Suppressor macrophage (primary cell): ENCODE results near the gene DHTKD1.
"Not testable (repeated sequence)": the region's sequence is repeated elsewhere in the genome, so short reads cannot be mapped to it uniquely, and the experiment has no call there.

Experiments used
- DNase-seq, 4 experiments: peaks; one replicate each; pipeline ENCODE4 v3.0.0-alpha.2; 2020 to 2022

Gene DHTKD1

DNA sequence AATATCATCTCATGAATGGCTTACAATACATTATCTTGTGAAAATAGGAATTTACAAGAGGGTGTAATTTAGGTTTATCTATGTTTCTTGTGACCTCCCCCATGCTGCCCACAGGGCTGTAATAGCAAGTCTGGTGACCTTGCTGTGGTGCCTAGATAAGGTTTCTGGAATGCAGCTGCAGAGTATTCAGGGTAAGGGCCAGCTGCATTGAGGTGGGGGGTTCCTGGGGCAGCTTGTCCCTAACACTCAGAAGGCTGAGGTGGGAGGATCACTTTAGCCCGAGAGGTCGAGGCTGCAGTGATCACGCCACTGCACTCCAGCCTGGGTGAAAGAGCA lies 5.3 kb upstream of the DHTKD1 start:
- no peak for DNase-seq

DNA sequence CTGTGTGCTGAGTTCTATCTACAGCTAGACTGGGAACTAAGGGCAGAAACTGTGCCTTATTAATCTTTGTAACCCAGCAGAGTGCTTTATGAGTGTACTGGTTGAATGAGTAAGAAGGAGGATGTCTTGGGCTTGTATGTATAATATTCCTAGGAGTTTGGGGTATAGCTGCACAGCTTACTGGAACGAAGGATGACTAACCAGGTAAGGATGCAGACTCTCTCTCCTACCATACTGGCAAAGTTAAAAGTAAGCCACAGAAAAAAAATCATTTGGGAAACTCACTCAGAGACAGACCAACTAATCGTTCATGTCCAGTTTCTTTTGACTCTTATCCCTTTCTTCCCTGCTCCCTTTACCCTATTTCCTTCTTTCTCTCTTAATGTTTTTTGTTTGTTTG lies 1.4 kb upstream of the DHTKD1 start:
- no peak for DNase-seq

DNA sequence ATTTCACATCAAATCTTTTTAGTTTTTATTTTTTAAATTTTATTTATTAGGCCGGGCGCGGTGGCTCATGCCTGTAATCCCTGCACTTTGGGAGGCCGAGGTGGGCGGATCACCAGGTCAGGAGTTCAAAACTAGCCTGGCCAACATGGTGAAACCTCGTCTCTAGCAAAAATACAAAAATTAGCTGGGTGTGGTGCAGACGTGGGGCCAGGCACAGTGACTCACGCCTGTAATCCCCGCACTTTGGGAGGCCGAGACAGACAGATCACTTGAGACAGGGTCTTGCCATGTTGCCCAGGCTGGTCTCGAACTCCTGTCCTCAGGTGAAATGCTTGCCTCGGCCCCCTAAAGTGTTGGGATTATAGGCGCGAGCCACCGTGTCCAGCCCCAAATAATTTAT lies 2.7 kb downstream of the DHTKD1 start:
- not testable (repeated sequence) for DNase-seq

DNA sequence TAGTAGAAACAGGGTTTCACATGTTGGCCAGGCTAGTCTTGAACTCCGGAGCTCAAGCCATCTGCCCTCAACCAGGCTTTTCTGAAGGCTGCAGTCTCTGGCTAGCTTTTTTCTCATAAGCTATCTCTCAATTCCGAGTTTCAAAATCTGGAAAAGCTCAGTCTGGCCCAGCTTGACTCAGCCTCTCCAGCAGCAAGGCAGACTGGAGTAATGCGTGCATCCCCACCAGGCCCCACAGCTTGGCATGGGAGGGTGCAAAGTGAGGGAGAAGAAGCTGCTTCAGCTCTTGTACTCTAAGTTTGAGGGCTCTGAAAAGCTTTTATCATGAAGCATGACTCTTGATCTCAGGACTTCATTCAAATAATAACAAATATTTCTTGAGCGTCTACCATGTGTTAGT lies 4.8 kb downstream of the DHTKD1 start:
- DNase-seq: no peak

DNA sequence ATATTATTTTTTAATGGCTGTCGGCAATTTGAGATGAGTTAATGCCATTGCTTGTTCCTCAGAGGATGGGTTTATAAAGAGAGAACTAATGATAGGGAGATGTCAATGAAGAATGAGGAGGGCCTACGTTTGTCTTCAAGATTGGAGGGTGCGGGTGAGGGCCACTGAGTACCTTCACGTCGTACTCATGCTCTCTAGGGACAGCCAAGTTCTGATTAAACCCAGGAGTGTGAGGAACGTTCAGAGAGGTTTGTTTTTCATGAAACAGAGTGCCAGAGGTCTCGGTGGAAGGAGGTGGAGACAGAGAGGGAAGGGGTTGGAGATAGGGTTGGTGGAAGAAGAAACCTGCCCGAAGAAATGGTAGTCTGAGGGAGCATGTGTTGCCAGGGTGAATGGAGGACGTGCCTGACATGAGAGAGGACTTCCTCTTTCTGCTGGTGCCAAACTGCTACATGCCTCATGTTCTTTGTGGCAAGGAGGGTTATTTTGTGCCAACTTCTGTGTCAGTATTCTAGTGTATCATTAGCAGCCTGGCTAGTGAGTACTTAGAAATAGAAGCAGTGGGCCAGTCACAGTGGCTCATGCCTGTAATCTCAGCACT lies 8.9 kb downstream of the DHTKD1 start:
- peak; percentile 43 to 64 (median 54) for DNase-seq

DNA sequence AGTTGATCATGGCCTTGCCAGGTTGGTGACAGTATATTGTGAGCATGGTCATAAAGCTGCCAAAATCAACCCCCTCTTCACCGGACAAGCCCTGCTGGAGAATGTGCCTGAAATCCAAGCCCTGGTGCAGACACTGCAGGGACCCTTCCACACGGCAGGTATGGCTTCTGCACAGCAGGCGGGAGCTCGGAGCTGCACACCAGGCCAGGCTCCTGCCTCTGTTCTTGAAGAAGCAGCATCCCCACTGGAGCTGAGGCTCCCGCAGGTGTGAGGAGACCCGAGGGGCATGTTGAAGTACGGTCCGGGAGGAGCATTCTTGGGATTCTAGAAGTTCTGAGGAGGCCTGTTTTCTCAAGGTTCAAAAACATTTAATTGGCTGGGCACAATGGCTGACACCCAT lies 12.7 kb downstream of the DHTKD1 start:
- no peak for DNase-seq

DNA sequence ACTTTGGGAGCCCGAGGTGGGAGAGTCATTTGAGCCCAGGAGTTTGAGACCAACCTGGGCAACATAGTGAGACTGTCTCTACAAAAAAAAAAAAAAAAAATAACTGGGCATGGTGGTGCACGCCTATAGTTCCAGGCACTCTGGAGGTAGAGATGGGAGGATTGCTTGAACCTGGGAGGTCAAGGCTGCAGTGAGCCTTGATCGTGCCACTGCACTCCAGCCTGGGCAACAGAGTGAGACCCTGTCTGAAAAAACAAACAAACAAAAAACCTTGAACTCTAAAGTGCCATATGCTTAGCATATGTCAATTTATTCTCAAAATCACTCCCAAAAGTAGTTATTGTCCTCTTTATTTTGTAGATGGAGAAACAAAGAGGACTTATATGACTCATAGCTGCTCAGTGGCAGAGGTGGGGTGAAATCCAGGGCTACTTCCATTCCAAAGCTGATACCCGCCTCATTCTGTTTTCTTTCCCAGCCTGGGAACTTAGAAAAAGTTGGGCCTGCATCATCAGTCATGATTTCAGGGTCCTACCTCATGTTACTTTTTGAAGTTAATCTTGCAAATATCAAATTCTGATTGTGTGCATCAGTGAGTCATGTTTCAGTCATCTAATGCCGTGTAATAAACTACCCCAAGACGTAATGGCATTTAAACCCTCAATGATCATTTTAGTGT lies 13.3 kb downstream of the DHTKD1 start:
- DNase-seq: no peak

DNA sequence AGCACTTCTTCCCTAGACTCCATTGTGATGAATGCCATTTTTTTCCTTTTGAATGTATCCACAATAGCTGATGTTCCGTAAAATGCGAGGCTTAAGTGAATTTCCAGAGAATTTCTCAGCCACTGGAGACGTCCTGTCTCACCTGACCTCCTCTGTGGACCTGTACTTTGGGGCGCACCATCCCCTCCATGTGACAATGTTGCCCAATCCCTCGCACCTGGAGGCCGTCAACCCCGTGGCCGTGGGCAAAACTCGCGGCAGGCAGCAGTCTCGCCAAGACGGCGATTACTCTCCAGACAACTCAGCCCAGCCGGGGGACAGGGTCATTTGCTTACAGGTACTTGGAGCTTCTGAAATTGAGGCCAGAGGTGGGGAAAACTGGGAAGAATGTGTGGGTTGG lies 20.2 kb downstream of the DHTKD1 start:
- no peak for DNase-seq

DNA sequence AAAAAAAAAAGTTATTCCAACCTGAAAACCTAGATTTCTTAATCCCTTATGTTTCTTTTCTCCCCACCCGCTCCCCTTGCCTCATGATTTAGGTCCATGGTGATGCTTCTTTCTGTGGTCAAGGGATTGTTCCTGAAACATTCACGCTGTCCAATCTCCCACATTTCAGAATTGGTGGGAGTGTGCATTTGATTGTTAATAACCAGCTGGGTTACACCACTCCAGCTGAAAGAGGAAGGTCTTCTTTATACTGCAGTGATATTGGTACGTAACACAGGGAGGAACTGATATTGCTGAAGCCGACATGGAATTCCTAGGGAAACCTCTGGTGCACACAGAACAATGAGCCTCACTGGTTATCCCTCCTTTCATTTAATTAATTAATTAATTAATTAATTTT lies 22.7 kb downstream of the DHTKD1 start:
- DNase-seq: peak; percentile 27 to 69 (median 48)

DNA sequence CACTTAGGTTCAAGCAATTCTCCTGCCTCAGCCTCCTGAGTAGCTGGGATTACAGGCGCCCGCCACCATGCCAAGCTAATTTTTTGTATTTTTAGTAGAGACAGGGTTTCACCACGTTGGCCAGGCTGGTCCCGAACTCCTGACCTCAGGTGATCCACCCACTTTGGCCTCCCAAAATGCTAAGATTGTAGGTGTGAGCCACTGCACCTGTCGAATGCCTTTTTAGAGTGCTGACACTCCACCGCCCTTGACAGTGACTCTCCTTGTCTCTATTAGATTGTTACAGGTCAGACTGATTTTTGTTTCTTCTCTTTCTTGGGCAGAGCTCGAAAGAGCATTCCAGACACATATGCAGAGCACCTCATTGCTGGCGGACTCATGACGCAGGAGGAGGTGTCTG lies 28.6 kb downstream of the DHTKD1 start:
- not testable (repeated sequence) for DNase-seq

DNA sequence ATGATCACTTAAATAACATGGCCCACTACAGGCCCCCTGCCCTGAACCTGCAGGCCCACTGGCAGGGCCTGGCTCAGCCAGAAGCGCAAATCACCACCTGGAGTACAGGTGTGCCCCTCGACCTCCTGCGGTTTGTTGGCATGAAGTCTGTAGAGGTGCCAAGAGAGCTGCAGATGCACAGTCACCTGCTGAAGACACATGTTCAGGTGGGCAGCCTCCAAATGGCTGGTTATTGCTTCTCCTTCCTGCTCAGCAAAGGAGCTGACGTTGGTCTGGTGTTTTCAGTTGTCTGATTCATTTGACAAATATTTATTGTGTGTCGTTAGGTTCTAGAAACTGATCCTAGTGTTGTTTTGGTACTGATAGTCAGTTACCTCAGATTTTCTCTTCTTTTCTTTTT lies 29.0 kb downstream of the DHTKD1 start:
- DNase-seq: no peak

DNA sequence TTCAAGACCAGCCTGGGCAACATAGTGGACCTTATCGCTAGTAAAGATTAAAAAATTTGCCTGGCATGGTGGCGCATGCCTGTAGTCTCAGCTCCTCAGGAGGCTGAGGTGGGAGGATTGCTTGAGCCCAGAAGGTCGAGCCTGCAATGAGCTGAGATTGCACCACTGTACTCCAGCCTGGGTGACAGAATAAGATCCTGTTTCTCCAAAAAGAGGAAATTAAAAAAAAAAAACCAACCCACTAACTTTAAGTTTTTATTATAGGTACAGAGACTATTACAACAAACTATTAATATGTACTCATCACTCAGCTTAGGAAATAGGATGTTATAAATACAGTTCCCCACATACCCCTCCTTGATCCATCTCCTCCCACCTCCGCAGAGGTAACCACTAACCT lies 30.2 kb downstream of the DHTKD1 start:
- peak in 3 of 4 experiments; percentile 26 to 63 (median 55) for DNase-seq

DNA sequence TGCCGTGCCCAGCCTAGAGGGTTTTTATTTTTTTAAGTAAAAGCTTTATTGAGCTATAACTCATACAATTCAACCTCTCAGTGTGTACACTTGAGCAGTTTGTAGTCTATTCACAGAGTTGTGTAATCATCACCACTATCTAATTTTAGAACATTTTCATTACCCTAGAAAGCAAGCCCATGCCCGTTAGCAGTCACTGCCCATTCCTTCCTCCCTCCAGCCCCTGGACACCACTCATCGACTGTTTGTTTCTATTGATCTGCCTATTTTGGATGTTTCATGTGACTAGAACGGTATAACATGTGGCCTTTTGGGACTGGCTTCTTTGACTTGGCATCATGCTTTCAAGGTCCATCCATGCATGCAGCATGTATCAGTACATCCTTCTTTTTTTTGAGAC lies 35.0 kb downstream of the DHTKD1 start:
- peak; percentile 27 to 69 (median 48) for DNase-seq

DNA sequence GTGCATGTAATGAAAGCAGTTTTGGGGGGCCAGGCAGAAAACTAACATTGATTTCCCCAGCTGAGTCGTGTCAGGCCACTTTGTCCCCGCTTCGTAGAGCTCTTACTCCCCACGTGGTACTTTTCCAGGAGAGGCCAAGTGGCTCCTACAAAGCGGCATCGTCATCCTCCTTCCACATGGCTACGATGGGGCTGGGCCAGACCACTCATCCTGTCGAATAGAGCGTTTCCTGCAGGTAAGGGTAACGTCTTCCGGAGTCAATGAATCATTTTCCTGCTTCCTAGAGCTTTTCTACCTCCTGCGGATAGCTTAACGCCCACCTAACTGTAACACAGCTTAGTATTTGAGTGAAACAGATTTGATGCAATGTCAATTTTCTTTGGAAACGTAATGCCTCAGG lies 39.0 kb downstream of the DHTKD1 start:
- no peak for DNase-seq

DNA sequence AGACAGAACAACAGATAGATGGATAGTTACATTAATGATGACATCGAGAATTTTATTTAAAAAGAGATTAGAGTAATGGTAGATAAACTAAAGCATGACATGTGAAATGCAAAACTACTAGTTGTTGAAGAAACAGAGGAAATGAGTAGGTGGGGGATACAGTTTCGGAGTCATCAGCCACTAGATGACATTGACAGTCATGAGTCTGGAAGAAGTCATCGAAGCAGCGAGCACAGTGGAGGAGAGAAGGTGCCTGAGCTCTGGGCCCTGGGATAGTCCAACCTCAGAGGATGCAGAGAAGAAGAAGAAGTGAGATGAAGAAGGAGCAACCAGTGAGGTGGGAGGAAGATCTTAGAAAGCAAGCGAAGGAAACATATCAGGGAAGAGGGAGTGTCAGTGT lies 40.5 kb downstream of the DHTKD1 start:
- peak; percentile 42 to 68 (median 49) for DNase-seq

DNA sequence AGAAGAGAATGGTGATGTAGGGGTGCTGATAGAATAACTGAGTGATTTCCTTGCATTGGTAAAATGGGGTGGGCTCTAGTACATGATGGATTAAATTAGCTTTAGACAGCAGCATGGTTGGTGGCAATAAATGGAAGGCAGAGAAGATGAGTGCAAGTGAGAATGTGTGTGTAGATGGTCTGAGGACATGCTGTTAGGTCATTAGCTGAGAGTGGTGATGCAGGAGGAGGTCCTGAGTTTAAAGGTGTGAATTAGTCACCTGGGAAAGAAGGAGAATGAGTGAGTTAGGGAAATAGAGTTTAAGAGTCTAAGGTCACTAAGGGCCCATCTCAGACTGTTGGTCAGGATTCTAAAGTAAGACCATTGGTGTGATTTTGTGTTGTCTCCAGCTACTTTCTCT lies 42.8 kb downstream of the DHTKD1 start:
- DNase-seq: no peak

DNA sequence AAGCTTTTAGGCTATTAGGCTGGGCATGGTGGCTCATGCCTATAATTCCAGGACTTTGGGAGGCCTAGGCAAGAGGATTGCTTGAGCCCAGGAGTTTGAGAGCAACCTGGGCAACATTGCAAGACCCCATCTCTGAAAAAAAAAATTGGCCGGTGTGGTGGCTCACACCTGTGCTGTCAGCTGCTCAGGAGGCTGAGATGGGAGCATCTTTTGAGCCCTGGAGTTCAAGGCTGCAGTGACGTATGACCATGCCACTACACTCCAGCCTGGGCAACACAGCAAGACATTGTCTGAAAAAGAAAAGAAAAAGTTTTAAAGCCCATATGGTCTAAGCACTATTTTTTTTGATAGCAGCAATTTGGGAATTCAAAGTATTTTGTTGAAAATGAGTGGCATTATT lies 44.9 kb downstream of the DHTKD1 start:
- DNase-seq: no peak

DNA sequence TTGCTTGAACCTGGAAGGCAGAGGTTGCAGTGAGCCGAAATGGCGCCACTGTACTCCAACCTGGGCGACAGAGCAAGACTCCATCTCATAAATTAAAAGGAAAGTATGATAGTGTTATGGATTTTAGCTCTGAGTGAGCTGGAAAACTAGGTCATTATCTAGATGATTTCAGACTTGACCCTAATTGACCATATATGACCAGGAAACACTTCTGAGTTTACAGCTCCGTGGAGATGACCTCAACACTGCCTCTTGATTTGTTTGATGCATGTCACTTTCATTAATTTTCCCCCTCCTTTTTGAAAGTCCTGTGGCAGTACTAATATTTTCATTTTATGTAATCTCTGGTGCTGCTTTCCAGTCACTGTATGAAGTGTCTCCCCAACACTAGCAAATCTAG lies 52.9 kb downstream of the DHTKD1 start:
- DNase-seq: no peak

DNA sequence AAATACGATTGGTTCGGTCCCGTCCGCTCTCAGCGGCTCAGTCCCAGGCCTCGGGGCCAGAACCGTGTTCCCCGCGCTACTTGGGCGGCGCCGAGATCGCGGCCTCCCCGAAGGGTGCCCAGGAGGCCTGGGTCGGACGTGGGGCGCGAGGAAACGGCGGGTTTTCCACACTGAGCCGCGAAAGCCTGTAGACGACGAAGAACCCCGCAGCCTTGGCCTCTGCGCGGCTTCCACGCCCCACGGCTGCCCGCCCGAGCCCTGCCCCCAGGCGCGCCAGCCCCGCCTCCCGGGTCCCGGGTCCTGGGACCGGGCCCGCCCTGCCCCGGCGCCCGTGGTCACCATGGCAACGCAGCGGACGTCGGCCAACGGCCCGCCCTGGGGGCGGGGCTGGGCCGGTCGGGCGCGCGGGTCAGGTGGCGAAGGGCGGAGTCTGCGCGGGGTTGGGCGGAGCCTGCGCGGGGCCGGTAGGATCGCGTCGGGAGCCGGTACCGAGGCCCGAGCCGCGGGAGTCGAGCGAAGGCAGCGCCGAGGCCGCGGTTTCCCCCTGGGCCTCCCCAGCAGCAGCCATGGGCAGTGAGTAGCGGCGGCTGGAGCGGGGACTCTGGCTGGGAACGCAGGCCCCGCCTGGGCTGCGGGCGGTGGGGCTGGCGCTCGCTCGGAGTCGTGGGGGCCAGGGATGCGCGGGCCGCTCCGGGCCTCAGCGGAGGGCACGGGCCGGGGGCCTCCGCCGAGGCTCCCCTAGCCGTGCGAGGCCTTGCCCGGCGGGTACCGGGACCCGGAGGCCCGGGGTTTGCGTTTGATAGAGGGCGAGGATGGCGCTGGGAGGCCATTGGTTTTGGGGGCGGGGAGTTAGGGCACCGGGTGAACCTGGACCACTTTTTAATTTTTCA lies 60.7 kb downstream of the DHTKD1 start, which contains the start of gene SEC61A2:
Gene SEC61A2 (plus strand): TSS at position 456 of the 890 bp plus-strand sequence. CDS start 111 bp downstream, at position 567.
- DNase-seq: peak; percentile 98 to 100 (median 99)

DNA sequence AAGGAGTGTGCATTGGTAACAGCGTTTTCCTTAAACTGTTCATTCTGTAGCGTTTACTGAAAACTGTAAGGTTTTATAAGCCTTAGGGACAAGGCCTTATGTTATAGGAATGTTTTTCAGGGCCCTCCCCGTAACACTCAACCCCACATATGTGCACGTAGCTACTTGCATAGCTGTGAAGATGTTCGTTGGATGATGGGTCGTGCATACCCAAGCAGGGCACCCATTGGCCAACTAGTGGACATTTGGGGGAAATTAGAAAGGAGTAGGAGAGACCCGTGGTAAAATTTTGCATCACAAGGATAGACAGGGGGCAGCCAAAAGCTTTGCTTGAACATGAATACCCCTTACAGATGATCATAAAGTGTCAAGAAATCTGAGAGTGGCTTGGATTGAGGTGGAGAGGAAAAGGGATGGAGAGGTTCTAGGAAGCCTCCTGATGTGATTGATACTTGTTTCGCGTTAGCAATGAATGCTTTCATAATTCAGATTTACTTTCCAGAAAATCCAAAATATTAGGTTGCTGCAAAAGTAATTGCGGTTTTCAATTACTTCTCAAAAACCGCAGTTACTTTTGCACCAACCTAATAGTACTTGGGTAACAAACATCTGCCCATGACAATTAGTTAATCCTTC lies 61.6 kb downstream of the DHTKD1 start:
- DNase-seq: peak; percentile 41 to 61 (median 60)

DNA sequence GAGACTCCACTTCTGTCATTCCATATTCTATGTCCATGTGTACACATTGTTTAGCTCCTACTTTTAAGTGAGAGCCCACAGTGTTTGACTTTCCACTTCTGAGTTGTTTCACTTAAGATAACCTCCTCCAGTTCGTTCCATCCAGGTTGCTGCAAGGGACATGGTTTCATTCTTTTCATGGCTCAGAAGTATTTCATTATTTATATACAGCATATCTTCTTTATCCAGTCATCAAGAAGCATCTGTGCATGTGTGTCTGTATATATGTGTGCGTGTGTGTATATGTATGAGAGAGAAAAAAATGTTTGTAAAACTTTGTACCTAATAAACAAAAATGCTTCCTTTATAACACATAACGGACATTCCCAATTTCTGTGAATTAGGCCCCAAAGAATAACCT lies 66.9 kb downstream of the DHTKD1 start:
- no peak for DNase-seq

DNA sequence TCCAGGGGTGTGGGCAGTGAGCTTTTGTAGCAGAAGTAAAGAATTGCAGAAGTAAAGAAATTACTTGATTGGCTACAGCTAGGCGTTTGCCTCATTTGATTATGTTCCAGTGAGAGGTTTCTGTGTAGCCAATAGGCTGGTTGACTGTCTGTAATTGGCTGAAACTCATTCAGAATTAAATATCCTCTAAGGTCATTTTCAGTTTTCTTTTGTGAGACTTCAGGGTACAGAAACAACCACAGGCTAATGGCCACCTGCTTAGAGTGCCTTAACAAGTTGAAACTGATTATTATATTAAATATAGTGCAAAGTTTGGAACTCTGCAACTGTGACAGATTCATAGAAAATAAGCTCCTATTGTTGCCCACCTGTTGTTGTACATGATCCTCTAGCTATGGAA lies 71.3 kb downstream of the DHTKD1 start:
- DNase-seq: no peak

DNA sequence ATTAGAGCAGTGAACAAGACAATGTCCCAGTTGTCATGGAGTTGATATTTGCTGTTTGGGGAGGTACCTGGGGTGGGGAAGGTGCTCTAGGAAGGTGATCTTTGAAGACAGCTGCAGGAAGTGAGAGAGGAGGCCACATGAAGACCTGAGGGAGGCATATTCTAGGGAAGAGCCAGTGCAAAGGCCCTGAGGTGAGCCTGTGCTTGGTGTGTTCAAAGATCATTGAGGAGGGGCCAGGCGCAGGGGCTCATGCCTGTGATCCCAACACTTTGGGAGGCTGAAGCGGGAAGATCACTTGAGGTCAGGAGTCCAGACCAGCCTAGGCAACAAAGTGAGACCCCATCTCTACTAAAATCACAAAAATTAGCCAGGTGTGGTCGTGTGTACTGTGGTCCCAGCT lies 75.8 kb downstream of the DHTKD1 start:
- DNase-seq: no peak
